Lower lobe of right lung (tissue), 2 donors: ENCODE measurements around the gene GTF3C4. TPM values are rescaled to one million over a fixed set of nuclear protein-coding genes. Genes with fewer than 3 reads are reported as not detected.

Source experiments
- ATAC-seq, 2 donors: fragments of 200-7000 bp; cut with Tn5 transposase; one replicate each; pipeline ENCODE4 v1.9.1; 2020 to 2022; ENCODE audit warnings: mild to moderate bottlenecking in 2 of 2, moderate library complexity in 2 of 2
- DNase-seq: peaks from one replicate; pipeline ENCODE4 v3.0.0-alpha.2; 2020
- H3K27ac ChIP-seq: fragments of 200-600 bp; one replicate; pipeline ENCODE4 v1.8.0; 2022
- H3K27me3 ChIP-seq: fragments of 200-600 bp; one replicate; pipeline ENCODE4 v1.8.0; 2022; ENCODE audit warnings: low read depth
- H3K36me3 ChIP-seq: fragments of 200-600 bp; one replicate; pipeline ENCODE4 v1.8.0; 2022; ENCODE audit warnings: mild to moderate bottlenecking
- H3K4me1 ChIP-seq: fragments of 200-600 bp; one replicate; pipeline ENCODE4 v1.8.0; 2022
- H3K4me3 ChIP-seq: fragments of 200-600 bp; one replicate; pipeline ENCODE4 v1.8.0; 2022; ENCODE audit warnings: mild to moderate bottlenecking
- H3K9me3 ChIP-seq: fragments of 200-600 bp; one replicate; pipeline ENCODE4 v1.8.0; 2022
- CTCF ChIP-seq: fragments of 200-600 bp; IDR thresholded peaks from one replicate; pipeline ENCODE4 v1.8.0; 2022; ENCODE audit warnings: antibody characterized with exemption, mild to moderate bottlenecking
- intact Hi-C: fragments of 100-400 bp; cut with DNase I; formaldehyde crosslinking; loops from one replicate; pipeline ENCODE4 v1.11.0; 2022
- total RNA-seq: library from RNA; stranded (reverse); fragmentation: NEBNext Ultra II Directional; extraction: Animal tissue kit (Norgen Biotek cat#: 25700); gene quantifications from one replicate; pipeline ENCODE4 v1.2.1, GENCODE V29; 2021
- donor health status: DM: no; HTN: yes; CAD: no; lungs with severe emphysema.

The GTF3C4 gene
- total RNA-seq, 1 donor from 2014 or later: 14.0 TPM

GRCh38 chr9:132662152-132662945, 7.9 kb upstream of the GTF3C4 start:
- no peak for TF ChIP-seq CTCF
- Histone ChIP-seq H3K36me3 (peaks cover 51% of the 10 kb centered on the region), H3K4me3 (no peak overlapping the region), H3K27me3 (no peaks in the 10 kb centered on the region), H3K4me1 (no peaks in the 10 kb centered on the region), H3K9me3 (no peaks in the 10 kb centered on the region), H3K27ac (no peak overlapping the region)
- DNase-seq (no peak), ATAC-seq (peak; percentile 62 to 76)
- intact Hi-C loops: no loop called here

- H3K27ac ChIP-seq: no peak overlapping the region
- no peaks in the 10 kb centered on the region for H3K27me3 ChIP-seq
- H3K36me3 ChIP-seq: peaks cover 44% of the 10 kb centered on the region
- no peaks in the 10 kb centered on the region for H3K4me1 ChIP-seq
- TF ChIP-seq CTCF: no peak
- ATAC-seq (no peak), DNase-seq (no peak)
- H3K4me3 ChIP-seq: no peak overlapping the region
- H3K9me3 ChIP-seq: no peaks in the 10 kb centered on the region
- intact Hi-C loops: no loop called here
These were observed 7.1 kb upstream of the GTF3C4 start for GRCh38 chr9:132663117-132663516.

GRCh38 chr9:132663851-132664250, 6.4 kb upstream of the GTF3C4 start:
- H3K4me1 ChIP-seq: peaks cover 4% of the 10 kb centered on the region
- DNase-seq: no peak

GRCh38 chr9:132669319-132669697, 956 bp upstream of the GTF3C4 start:
- Histone ChIP-seq H3K27me3 (no peaks in the 10 kb centered on the region), H3K27ac (peak overlapping the region; percentile 97), H3K4me1 (peaks cover 35% of the 10 kb centered on the region), H3K36me3 (no peaks in the 10 kb centered on the region), H3K4me3 (peak overlapping the region; percentile 100), H3K9me3 (no peaks in the 10 kb centered on the region)
- ATAC-seq (peak; percentile 46 to 56), DNase-seq (no peak)
- intact Hi-C loops: no loop called here
- TF ChIP-seq CTCF: no peak

More at GRCh38 chr9:132663851-132664250, 6.4 kb upstream of the GTF3C4 start:
- intact Hi-C loops: no loop called here
- Histone ChIP-seq H3K27ac (no peak overlapping the region), H3K36me3 (peaks cover 36% of the 10 kb centered on the region), H3K4me3 (no peak overlapping the region), H3K9me3 (no peaks in the 10 kb centered on the region), H3K27me3 (no peaks in the 10 kb centered on the region)
- TF ChIP-seq CTCF: no peak
- ATAC-seq: no peak

- Histone ChIP-seq H3K9me3 (no peaks in the 10 kb centered on the region), H3K27ac (peak within 1 kb of the TSS; percentile 97), H3K4me1 (peaks cover 35% of the 10 kb centered on the region), H3K36me3 (no peaks in the 10 kb centered on the region), H3K27me3 (no peaks in the 10 kb centered on the region), H3K4me3 (peak within 1 kb of the TSS; percentile 100)
- DNase-seq (peak; percentile 93), ATAC-seq (peak; percentile 98)
- intact Hi-C loops: no loop called here
- TF ChIP-seq CTCF: no peak
These were observed 387 bp upstream of the GTF3C4 start, which contains the start of gene DDX31 for GRCh38 chr9:132669698-132670456. TSS of gene DDX31 (minus strand) at chr9:132669983. CDS start at chr9:132669934, 49 bp downstream.
